ENCODE data around the gene APP.
A peak's percentile ranks its signal among the peaks of the same experiment; 100 is the strongest.

Gene APP

DNA sequence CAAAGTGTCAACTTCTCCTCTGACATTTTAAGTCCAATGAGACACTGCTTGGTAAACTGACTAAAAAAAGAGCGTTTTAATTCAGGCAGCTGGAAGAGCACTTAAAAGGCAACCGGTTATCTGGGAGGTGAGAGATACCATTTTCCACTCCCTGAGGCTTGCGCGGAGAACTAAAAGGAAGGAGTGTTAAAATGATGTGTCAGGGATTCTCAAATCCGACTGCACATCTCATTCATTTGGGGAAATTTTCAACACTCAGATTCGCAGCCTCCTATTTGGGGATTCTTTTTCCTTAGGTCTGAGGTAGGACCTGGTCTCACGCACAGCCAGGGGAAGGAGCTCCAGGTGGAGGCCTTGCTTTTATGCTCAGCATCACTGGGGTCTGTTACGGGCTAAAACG is 281.9 kb downstream of the APP start:
- H3K4me3 ChIP-seq (replicated peaks in 1 of 2; ENCODE audit: low read depth in 2 of 2, low read length in 2 of 2): no peak overlapping the region
- no peak for DNase-seq (ENCODE audit: low read depth in 2 of 2)
- TF ChIP-seq, protein P1, sequence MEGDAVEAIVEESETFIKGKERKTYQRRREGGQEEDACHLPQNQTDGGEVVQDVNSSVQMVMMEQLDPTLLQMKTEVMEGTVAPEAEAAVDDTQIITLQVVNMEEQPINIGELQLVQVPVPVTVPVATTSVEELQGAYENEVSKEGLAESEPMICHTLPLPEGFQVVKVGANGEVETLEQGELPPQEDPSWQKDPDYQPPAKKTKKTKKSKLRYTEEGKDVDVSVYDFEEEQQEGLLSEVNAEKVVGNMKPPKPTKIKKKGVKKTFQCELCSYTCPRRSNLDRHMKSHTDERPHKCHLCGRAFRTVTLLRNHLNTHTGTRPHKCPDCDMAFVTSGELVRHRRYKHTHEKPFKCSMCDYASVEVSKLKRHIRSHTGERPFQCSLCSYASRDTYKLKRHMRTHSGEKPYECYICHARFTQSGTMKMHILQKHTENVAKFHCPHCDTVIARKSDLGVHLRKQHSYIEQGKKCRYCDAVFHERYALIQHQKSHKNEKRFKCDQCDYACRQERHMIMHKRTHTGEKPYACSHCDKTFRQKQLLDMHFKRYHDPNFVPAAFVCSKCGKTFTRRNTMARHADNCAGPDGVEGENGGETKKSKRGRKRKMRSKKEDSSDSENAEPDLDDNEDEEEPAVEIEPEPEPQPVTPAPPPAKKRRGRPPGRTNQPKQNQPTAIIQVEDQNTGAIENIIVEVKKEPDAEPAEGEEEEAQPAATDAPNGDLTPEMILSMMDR (IDR thresholded peaks at IDR 0.05; ENCODE audit: low read depth, low read length): no peak

DNA sequence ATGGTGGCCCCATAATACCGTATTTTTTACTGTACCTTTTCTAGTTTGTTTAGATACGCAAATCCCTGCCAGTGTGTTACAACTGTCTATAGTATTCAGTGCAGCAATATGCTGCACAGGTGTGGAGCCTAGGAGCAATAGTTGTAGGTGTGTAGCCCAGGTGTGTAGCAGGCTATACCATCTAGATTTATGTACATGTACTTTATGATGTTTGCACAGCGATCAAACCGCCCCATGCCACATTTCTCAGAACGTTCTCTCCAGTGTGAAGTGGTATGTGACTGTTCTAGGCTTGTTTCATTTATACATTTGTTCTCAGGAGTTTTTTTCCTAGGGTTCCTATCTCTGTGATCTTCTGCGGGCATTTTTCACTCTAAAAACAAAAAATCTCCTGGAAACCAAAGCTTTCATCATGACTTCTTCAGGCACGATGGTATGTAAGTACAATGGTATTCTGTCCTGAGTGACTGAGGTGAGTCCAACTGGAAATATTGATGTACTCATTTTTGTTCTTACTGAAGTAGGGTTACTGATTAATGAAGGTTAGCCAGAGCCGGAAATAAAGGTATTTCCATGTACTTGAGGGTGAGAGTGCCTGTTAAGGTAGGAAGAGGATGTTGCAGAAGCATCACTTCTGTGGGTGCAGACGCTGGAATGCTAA is 282.8 kb downstream of the APP start:
- DNase-seq (ENCODE audit: low read depth in 2 of 2): no peak
- H3K4me3 ChIP-seq (replicated peaks in 1 of 2; ENCODE audit: low read depth in 2 of 2, low read length in 2 of 2): no peak overlapping the region
- TF ChIP-seq, protein P1 (IDR thresholded peaks at IDR 0.05; ENCODE audit: low read depth, low read length): no peak

DNA sequence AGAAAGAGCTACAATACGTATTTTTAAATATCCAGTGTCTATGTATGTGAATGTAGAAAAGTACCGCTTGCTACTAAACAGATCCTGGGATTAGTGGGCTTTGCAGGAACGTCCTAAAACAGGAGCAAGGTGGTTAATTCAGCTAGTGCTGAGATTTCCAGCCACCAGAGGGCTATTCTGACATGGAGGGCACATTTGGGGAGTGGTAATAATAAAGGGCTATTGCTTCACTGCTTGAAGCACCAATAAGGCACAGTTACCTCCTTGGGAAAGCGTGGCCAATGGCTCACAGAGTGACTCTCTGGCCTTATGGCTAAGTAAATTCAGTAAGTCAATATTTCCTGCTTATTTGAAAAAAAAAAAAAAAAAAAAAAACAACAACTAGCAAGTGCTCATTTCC is 283.4 kb downstream of the APP start:
- no peak overlapping the region for H3K4me3 ChIP-seq (replicated peaks in 1 of 2; ENCODE audit: low read depth in 2 of 2, low read length in 2 of 2)
- DNase-seq (ENCODE audit: low read depth in 2 of 2): peak in 1 of 2 donors; percentile 31
- TF ChIP-seq, protein P1 (IDR thresholded peaks at IDR 0.05; ENCODE audit: low read depth, low read length): peak; percentile 16

DNA sequence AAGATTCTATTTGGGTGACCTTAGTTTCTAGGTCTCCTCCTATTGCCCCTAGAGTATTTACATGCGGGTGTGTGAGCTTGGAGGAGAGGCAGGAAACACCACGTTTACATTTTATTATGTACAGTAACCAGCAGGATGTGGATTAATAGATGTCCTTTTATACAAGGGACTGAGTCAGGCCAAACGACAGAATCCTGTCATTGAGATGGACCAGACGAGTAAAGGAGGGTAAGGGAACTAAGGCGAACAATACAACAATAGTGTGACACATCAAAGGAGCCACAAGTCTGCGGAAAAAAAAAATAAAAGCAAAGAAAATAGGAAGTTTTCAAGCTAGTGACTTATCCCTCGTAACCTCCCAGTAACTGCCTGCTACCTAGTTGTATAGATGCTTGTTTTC is 284.7 kb downstream of the APP start:
- TF ChIP-seq, protein P1 (IDR thresholded peaks at IDR 0.05; ENCODE audit: low read depth, low read length): no peak
- no peak overlapping the region for H3K4me3 ChIP-seq (replicated peaks in 1 of 2; ENCODE audit: low read depth in 2 of 2, low read length in 2 of 2)
- peak in 1 of 2 donors; percentile 77 for DNase-seq (ENCODE audit: low read depth in 2 of 2)

DNA sequence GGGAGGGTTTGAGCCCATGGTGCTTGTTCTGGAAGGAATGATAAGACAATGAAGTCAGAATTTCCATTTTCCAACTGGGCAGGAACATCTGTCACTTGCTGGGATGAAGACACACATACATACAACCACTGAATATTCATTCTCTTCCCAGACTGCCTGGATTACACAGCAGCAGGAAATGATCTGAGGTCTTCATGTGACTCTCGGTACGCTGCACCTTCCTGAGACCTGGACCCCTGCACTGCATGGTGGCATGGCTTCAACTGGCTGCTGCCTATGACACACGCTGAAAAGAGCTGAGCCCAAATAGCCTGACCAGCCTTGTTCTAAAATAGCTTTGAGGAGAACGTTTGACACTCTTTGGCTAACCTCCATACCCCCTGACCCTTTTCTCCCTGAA is 285.2 kb downstream of the APP start:
- DNase-seq (ENCODE audit: low read depth in 2 of 2): peak in 1 of 2 donors; percentile 49
- no peak overlapping the region for H3K4me3 ChIP-seq (replicated peaks in 1 of 2; ENCODE audit: low read depth in 2 of 2, low read length in 2 of 2)

GRCh38 chr21:25884311-25884710 is 286.3 kb downstream of the APP start:
- H3K4me3 ChIP-seq (replicated peaks in 1 of 2; ENCODE audit: low read depth in 2 of 2, low read length in 2 of 2): no peak overlapping the region
- DNase-seq (ENCODE audit: low read depth in 2 of 2): no peak
- TF ChIP-seq, protein P1 (IDR thresholded peaks at IDR 0.05; ENCODE audit: low read depth, low read length): no peak

More for the DNA sequence above, 285.2 kb downstream of the APP start:
- TF ChIP-seq, protein P1 (IDR thresholded peaks at IDR 0.05; ENCODE audit: low read depth, low read length): no peak

All from cardiac fibroblast (primary cell).